PC-9 (cell line): Measurements from ENCODE around the gene LAMA5.

Source experiments
- EZH2 ChIP-seq: fragments of 200-600 bp; sonication (generic); IDR thresholded peaks from 2 replicates; pipeline ENCODE4 v1.8.0; 2017; ENCODE audit warnings: antibody characterized with exemption, low read depth
- TF ChIP-seq, protein P1 (sequence below): fragments of 200-600 bp; sonication (generic); conservative IDR thresholded peaks from 2 replicates; pipeline ENCODE4 v1.6.1; 2017; ENCODE audit warnings: mixed run types, antibody characterized with exemption, mild to moderate bottlenecking, moderate library complexity

DNA sequence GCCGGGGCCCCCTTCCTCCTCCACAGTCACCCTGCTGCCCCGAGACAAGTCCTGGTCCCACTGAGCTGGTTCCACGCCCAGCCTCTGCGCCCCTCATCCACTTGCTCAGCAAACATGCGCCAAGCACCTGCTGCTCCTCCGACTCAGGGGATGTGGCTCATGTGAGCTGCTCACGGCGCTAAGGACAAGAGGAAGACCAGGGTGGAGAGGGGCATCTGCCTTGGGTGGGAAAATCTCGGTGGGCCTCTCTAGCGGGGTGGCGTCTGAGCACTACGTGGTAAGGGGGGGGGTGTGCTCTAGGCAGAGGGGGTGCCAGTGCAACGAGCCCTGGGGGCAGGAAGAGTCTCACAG lies 4.5 kb downstream of the LAMA5 start:
- TF ChIP-seq, protein P1, sequence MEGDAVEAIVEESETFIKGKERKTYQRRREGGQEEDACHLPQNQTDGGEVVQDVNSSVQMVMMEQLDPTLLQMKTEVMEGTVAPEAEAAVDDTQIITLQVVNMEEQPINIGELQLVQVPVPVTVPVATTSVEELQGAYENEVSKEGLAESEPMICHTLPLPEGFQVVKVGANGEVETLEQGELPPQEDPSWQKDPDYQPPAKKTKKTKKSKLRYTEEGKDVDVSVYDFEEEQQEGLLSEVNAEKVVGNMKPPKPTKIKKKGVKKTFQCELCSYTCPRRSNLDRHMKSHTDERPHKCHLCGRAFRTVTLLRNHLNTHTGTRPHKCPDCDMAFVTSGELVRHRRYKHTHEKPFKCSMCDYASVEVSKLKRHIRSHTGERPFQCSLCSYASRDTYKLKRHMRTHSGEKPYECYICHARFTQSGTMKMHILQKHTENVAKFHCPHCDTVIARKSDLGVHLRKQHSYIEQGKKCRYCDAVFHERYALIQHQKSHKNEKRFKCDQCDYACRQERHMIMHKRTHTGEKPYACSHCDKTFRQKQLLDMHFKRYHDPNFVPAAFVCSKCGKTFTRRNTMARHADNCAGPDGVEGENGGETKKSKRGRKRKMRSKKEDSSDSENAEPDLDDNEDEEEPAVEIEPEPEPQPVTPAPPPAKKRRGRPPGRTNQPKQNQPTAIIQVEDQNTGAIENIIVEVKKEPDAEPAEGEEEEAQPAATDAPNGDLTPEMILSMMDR = no peak
- no peak for TF ChIP-seq EZH2
